ENCODE results near the gene TRPV2. TPM values are rescaled to one million over a fixed set of nuclear protein-coding genes. Genes with fewer than 3 reads are reported as not detected.

TRPV2 gene
- total and polyA plus RNA-seq, 2 experiments from 2014 or later: 1.7 to 3.2 TPM

GRCh38 chr17:16429083-16429482, 13.7 kb downstream of the TRPV2 start (continued):
- TF ChIP-seq ZNF462 (CRISPR knock-in tag; IDR thresholded peaks at IDR 0.05) (no peak), REST (IDR thresholded peaks at IDR 0.05; ENCODE audit: unreplicated experiment) (no peak)

DNA sequence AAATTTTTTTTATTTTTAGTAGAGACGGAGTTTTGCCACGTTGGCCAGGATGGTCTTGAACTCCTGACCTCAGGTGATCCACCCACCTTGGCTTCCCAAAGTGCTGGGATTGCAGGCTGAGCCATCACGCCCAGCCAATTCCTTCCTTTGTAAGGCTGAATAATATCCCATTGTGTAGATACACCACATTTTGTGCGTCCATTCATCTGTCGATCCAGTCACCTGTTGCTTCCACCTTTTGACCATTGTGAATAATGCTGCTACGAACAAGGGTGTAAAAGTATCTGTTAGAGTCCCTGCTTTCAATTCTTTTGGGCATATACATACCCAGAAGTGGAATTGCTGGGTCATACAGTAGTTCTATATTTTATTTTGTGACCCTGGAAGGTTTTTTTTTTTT, 15.3 kb downstream of the TRPV2 start:
- no peaks in the 10 kb centered on the region for H3K36me3 Mint-ChIP-seq (ENCODE audit: low read depth)
- H3K4me3 ChIP-seq: no peak overlapping the region
- no peak overlapping the region for H3K4me3 Mint-ChIP-seq
- no peaks in the 10 kb centered on the region for H3K27me3 ChIP-seq (ENCODE audit: insufficient read depth)
- peaks cover 7% of the 10 kb centered on the region for H3K4me1 Mint-ChIP-seq
- TF ChIP-seq POLR2AphosphoS5 (IDR thresholded peaks at IDR 0.05; ENCODE audit: low read depth): no peak
- DNase-seq (ENCODE audit: low spot score) (no peak), ATAC-seq (no peak)
- no peaks in the 10 kb centered on the region for H3K9me3 Mint-ChIP-seq
- H4K20me1 ChIP-seq (replicated peaks; ENCODE audit: insufficient read depth): no peaks in the 10 kb centered on the region
- no peak overlapping the region for H3K27ac Mint-ChIP-seq
- no peak overlapping the region for H3K27ac ChIP-seq (ENCODE audit: low read depth)
- 0 out of 2 replicates have a peak, but pooled peaks cover 3% of the 10 kb centered on the region for H3F3A ChIP-seq (replicated peaks; ENCODE audit: low read depth)
- H3K4me1 ChIP-seq (ENCODE audit: insufficient read depth): no peaks in the 10 kb centered on the region
- H2AFZ ChIP-seq: no peak overlapping the region
- H3K79me2 ChIP-seq (replicated peaks; ENCODE audit: insufficient read depth): no peaks in the 10 kb centered on the region
- peaks cover 10% of the 10 kb centered on the region for H3K27me3 Mint-ChIP-seq (ENCODE audit: insufficient read depth, low read depth, poor library complexity)
- H3K36me3 ChIP-seq (ENCODE audit: insufficient read depth): no peaks in the 10 kb centered on the region
- H3K9me2 ChIP-seq (ENCODE audit: insufficient read depth): no peaks in the 10 kb centered on the region
- no peak overlapping the region for H3K4me2 ChIP-seq

Measured in GM23338 (cell line).